Activated naive CD4-positive, alpha-beta T cell treated with anti-CD3 and anti-CD28 coated beads, Interleukin-2, amount 50 U/mL, for 24 hours (primary cell): ENCODE results near the gene BACH2.
"Not testable (repeated sequence)": the region's sequence is repeated elsewhere in the genome, so short reads cannot be mapped to it uniquely, and the experiment has no call there.

Source experiments
- H3K27ac Mint-ChIP-seq: one replicate; pipeline ENCODE4 v1.8.0; 2021; ENCODE audit warnings: mild to moderate bottlenecking, mixed read lengths
- H3K27me3 Mint-ChIP-seq: one replicate; pipeline ENCODE4 v1.8.0; 2021; ENCODE audit warnings: mixed read lengths
- H3K36me3 Mint-ChIP-seq: one replicate; pipeline ENCODE4 v1.8.0; 2021; ENCODE audit warnings: mixed read lengths
- H3K4me1 Mint-ChIP-seq: one replicate; pipeline ENCODE4 v1.8.0; 2021; ENCODE audit warnings: mixed read lengths
- H3K4me3 Mint-ChIP-seq: one replicate; pipeline ENCODE4 v1.8.0; 2021; ENCODE audit warnings: mild to moderate bottlenecking, mixed read lengths
- H3K9me3 Mint-ChIP-seq: one replicate; pipeline ENCODE4 v1.8.0; 2021; ENCODE audit warnings: mixed read lengths

The BACH2 gene

DNA sequence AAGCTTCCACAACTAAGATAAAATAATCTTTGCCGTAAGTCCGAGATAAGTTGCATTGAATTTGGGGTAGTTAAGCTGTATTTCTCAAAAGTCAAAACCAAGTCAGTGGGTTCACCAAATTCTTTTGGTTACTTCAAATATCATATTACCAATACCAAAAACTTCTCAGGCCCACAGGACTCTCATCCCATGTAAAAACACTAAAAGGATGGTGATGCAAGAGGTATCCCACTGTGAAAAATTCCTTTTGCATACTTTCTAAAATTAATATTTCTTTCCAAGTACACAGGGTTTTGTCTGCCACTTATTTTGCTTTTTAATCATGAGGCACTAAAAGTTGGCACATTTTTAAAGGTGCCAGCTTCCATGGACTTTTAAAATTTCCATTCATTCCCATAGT, 251.1 kb downstream of the BACH2 start:
- Mint-ChIP-seq H3K4me1 (peaks cover 39% of the 10 kb centered on the region), H3K4me3 (no peak overlapping the region), H3K9me3 (no peaks in the 10 kb centered on the region), H3K27ac (no peak overlapping the region), H3K27me3 (no peaks in the 10 kb centered on the region), H3K36me3 (peaks cover 24% of the 10 kb centered on the region)

DNA sequence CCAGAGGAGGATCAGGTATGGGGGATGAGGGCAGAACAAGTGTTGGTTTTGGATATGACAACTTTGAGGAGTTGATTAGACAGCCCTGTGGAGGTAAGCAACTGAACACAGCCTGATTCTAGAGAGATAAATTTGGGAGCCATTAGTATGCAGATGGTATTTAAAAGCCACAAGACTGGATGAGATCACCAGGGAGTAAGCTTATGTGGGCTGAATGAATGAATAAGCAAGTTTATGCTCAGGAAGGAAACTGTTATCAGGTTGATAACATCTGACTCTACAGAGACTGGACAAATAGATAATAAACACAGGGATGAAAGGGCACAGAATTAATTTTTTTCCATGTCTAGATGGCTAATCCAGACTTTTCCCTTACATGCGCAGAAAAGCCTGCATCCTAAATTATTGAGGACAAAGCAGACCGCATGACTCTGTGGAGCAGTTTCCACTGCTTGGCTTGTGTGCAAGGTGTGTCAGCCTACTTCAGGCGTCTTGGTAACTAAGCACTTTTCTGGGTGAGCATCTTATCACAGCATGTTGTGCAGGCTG, 251.7 kb downstream of the BACH2 start:
- no peak overlapping the region for H3K27ac Mint-ChIP-seq
- no peaks in the 10 kb centered on the region for H3K27me3 Mint-ChIP-seq
- peaks cover 27% of the 10 kb centered on the region for H3K36me3 Mint-ChIP-seq
- no peak overlapping the region for H3K4me3 Mint-ChIP-seq
- H3K9me3 Mint-ChIP-seq, result no peaks in the 10 kb centered on the region
- H3K4me1 Mint-ChIP-seq, result peaks cover 38% of the 10 kb centered on the region

DNA sequence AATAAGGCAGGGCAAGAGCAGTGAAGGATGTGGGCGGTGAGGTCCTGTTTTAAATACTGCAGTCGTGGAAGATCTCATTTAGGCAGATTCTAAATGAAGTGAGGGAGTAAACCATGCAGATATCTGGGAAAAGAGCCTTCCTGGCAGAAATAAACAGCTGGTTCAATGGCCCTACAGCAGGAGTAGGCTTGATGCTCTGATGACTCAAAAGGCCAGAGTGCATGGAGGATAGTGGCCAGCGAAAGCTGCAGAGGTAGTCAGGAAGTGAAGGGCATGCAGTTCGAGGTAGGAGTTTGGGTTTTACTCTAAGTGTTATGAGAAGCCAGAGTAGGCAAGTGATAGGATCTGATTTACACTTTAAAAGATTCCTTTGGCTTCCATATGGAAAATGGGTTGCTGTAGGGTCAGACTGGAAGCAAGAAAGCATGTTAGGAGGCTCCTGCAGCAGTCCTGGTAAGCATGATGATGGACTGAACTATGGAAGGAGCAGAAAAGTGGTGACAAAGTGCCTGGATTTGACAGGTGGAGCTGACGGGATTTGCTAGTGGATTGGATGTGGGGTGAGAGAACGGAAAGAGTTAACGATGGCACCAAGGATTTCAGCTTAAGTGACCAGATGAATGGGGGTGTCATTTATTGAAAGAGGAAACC, 252.3 kb downstream of the BACH2 start:
- Mint-ChIP-seq H3K4me1 (peaks cover 33% of the 10 kb centered on the region), H3K4me3 (no peak overlapping the region), H3K27me3 (no peaks in the 10 kb centered on the region), H3K36me3 (peaks cover 29% of the 10 kb centered on the region), H3K9me3 (no peaks in the 10 kb centered on the region), H3K27ac (no peak overlapping the region)

DNA sequence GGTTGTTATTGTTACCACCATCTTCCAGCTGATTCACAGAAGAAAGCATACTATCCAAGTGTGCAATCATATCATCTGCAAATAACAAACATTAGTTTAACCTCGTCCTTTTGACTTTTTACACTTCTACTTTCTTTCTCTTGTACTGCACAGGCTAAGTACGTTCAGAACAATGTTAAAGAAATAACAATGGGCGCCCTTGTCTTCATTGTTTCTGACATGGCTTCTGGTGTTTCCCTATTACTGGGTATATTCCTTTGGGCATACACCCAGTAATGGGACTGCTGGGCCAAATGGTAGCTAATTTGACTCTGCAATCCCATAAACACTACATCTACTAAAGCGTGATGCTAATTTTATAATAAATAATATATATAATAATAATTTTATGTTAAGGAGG, 255.7 kb downstream of the BACH2 start:
- Mint-ChIP-seq H3K9me3 (no peaks in the 10 kb centered on the region), H3K36me3 (peaks cover 33% of the 10 kb centered on the region), H3K27me3 (no peaks in the 10 kb centered on the region), H3K27ac (peak overlapping the region; percentile 76), H3K4me1 (peaks cover 44% of the 10 kb centered on the region), H3K4me3 (no peak overlapping the region)

DNA sequence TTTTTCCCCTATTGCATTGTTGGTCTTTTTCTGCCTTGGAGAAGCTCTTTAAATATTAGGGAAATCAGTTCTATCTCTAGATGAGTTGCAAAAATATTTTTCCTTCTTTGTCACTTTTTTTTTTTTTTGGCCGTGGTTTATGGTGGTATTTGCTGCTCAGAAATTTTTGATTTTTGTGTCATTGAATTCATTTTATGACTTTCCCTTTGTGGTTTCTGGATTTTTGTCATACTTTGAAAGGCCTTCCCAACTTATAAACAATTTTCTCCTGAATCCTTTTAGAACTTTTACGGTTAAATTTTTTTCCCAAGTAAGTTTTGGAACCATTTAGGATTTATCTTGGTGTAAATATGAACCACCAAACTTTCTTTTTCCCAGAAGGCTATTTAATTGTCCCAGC, 256.7 kb downstream of the BACH2 start:
- Mint-ChIP-seq H3K36me3 (peaks cover 34% of the 10 kb centered on the region), H3K27ac (peak overlapping the region; percentile 68), H3K27me3 (no peaks in the 10 kb centered on the region), H3K4me3 (peak overlapping the region; percentile 30), H3K4me1 (peaks cover 54% of the 10 kb centered on the region), H3K9me3 (no peaks in the 10 kb centered on the region)

DNA sequence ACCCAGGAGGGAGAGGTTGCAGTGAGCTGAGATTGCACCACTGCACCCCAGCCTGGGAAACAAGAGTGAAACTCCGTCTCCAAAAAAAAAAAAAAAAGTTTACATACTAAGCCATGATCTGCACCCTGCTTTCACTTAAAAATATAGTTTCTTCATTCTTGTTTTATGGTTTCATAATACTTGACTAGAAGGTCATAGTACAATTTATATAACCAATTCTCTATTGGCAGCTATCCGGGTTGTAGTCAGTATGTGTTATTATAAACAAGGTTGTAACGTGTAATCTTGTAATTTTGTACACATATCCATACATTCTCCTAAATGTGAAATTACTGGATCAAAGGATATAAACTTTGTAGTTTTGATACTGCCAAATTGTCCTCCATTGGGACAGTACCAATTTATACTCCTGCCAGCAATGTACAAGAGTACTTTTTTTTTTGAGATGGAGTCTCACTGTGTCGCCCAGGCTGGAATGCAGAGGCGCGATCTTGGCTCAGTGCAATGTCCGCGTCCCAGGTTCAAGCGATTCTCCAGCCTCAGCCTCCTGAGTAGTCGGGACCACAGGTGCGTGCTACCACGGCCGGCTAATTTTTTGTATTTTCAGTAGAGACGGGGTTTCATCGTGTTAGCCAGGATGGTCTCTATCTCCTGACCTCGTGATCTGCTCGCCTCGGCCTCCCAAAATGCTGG, 257.5 kb downstream of the BACH2 start:
- peak overlapping the region; percentile 79 for H3K27ac Mint-ChIP-seq
- no peaks in the 10 kb centered on the region for H3K27me3 Mint-ChIP-seq
- no peak overlapping the region for H3K4me3 Mint-ChIP-seq
- no peaks in the 10 kb centered on the region for H3K9me3 Mint-ChIP-seq
- H3K4me1 Mint-ChIP-seq, result peaks cover 59% of the 10 kb centered on the region
- peaks cover 36% of the 10 kb centered on the region for H3K36me3 Mint-ChIP-seq

DNA sequence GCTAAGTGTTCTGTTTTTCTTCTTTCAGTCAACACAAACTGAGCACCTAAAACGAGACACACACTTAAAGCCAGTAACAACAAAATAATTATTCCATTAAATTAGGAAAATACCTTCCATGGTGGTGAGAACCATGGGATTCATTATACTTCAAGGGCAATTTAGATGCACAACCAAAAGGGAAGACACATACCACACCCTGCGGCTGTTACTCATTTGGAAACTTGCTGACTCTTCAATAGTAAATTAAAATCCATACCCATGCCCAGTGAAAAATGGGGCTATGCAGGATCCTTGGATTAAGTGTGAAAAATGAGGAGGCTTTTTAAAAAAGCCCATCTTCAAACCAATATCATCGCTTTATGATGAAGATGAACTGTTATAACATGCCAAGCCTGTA, 259.7 kb downstream of the BACH2 start:
- Mint-ChIP-seq H3K4me3 (peak overlapping the region; percentile 13), H3K4me1 (peaks cover 67% of the 10 kb centered on the region), H3K36me3 (peaks cover 43% of the 10 kb centered on the region), H3K27ac (peak overlapping the region; percentile 52), H3K27me3 (no peaks in the 10 kb centered on the region), H3K9me3 (no peaks in the 10 kb centered on the region)

DNA sequence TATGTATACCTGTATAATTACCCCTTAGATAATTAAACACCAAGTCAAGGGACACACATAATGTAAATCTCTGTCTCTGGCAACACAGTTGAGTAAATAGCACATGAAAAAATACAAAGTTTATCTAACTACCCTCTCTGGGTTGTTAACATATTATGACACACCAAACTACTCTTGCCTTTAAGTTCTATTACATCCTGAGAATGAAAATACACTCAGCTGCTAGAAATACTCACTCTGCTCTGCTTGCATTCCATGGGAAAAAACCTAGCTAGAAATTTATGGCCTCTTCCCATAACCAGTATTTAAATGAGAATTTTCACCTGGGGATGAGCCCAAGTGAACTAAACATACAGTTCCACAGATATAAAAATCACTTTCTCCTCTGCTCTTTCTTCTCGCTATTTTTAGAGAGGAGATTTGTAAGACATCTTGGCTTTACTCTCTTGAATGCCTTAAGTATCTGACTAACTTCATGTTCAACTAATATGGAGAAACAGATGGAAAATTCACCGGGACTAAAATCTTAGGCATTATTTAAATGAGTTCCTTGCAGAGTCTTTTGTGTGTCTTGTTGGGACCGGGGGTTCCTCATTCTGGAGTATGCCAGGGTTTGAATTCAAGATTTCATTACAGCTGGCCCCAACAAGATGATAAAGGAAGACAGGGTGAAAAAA, 261.5 kb downstream of the BACH2 start:
- Mint-ChIP-seq H3K36me3 (peaks cover 42% of the 10 kb centered on the region), H3K9me3 (no peaks in the 10 kb centered on the region), H3K27ac (peak overlapping the region; percentile 85), H3K4me1 (peaks cover 65% of the 10 kb centered on the region), H3K4me3 (peak overlapping the region; percentile 51), H3K27me3 (no peaks in the 10 kb centered on the region)

DNA sequence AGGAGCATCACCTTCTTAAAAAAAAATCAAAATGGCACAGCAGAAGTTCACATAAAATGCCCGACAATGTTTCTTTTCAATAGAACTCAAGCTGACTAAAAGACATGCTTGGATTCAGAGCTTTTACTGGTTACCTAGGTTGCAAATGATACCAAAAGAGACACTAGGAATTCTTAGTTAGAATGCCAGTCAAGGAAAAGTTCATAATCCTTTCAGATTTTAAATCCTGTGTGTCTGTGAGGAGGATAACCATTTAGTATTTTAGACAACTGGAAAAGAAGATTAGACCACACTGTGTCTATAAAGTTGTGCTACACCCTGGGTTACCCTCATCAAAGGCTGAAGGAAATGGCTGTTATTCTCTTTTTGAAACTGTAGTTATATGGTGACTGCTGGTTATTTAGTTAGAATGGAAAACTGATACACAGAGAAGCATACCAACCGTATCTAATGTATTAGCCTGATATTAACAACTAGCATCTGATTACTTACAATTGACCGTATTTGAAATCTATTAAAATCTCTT, 262.8 kb downstream of the BACH2 start:
- Mint-ChIP-seq H3K4me1 (peaks cover 75% of the 10 kb centered on the region), H3K4me3 (peak overlapping the region; percentile 47), H3K36me3 (peaks cover 41% of the 10 kb centered on the region), H3K9me3 (no peaks in the 10 kb centered on the region), H3K27ac (peak overlapping the region; percentile 59), H3K27me3 (no peaks in the 10 kb centered on the region)

DNA sequence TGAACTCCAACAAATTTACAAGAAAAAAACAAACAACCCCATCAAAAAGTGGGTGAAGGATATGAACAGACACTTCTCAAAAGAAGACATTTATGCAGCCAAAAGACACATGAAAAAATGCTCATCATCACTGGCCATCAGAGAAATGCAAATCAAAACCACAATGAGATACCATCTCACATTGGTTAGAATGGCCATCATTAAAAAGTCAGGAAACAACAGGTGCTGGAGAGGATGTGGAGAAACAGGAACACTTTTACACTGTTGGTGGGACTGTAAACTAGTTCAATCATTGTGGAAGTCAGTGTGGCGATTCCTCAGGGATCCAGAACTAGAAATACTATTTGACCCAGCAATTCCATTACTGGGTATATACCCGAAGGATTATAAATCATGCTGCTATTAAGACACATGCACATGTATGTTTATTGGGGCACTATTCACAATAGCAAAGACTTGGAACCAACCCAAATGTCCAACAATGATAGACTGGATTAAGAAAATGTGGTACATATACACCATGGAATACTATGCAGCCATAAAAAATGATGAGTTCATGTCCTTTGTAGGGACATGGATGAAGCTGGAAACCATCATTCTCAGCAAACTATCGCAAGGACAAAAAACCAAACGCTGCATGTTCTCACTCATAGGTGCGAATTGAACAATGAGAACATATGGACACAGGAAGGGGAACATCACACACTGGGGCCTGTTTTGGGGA, 264.0 kb downstream of the BACH2 start:
- H3K4me1 Mint-ChIP-seq, result peaks cover 75% of the 10 kb centered on the region
- not testable (repeated sequence) for H3K9me3 Mint-ChIP-seq, H3K4me3 Mint-ChIP-seq, H3K27me3 Mint-ChIP-seq, H3K27ac Mint-ChIP-seq
- peaks cover 39% of the 10 kb centered on the region for H3K36me3 Mint-ChIP-seq

DNA sequence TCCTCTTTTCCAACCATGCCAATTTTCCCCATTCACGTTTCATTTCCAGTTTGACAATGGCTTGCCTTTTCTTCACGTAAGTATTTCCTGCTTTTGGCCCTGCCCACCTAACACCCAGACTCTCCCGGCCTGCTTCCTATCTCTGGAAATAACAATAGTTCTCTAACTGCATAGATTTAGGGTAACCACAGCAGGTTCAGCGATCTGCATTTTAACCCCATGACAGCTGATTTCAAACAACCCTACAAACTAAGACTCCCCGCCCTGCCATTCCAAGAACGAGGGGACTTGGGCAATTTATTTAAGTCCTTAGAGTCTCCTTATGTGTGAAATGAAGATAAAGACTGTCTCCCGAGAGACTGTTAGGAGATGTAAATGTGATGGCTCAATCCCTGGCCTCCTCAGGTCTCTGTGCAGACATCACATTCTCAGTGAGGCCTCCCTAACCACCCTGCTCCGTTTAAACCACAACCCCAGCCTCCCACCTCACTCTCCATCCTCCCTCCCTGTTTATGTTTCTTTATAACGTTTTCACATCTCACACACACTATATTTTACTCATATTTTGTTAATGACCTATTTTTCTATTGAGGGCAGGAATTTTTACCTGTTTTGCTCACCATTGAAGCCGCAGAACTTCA, 267.5 kb downstream of the BACH2 start:
- Mint-ChIP-seq H3K9me3 (no peaks in the 10 kb centered on the region), H3K27me3 (no peaks in the 10 kb centered on the region), H3K27ac (peak overlapping the region; percentile 93), H3K36me3 (peaks cover 31% of the 10 kb centered on the region), H3K4me3 (peak overlapping the region; percentile 68), H3K4me1 (peaks cover 79% of the 10 kb centered on the region)

DNA sequence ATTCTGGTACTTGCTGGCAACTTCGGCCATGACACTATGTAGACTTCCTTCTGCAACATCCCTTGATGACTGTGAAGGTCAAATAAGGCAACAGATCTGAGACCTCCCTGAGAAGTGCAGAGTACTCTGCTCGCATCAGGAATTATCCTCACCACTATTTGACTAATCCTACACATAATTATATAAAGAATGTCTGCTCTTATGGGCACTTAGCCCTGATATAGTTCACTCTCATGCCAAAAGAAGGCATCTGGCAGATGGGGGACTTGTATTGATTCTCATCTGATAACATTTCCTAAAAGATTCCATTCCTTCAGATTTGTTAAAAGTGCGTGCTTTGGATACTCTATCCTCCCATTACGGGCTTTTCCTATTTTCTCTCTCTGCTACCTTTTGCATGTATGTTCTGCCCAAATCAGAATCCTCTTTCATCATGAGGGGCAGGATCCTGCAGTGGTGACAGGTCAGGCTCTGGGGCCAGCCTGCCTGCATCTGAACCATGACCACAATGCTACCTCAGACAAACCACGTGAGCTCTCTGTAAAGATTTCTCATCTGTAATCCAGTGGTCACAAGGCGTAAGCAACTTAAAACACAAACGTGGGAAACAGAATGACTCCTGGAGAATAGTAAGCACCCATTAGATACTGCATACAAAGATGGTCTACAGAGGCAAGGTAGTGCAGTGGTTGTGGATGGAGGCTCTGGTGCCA, 268.4 kb downstream of the BACH2 start:
- peaks cover 82% of the 10 kb centered on the region for H3K4me1 Mint-ChIP-seq
- no peaks in the 10 kb centered on the region for H3K27me3 Mint-ChIP-seq
- peak overlapping the region; percentile 65 for H3K4me3 Mint-ChIP-seq
- no peaks in the 10 kb centered on the region for H3K9me3 Mint-ChIP-seq
- H3K27ac Mint-ChIP-seq, result peak overlapping the region; percentile 93
- H3K36me3 Mint-ChIP-seq, result peaks cover 34% of the 10 kb centered on the region

DNA sequence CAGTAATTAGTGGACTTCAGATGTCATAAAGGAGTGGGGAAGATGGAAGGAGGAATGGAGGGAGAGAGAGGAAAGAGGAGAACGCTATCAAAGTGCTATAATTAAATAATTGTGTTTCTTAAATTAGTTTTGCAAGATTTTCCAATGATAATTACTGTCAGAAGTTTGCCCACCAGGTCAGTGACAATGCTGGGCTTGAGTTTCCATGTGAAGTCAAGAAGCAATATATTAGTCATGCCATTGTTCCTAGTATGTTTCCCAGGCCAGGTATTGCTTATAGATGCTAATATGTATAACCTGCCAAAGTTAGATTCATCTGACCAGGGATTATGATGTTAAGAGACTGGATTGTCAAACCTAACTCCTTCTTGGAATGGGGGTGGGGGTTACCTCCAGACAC, 270.4 kb downstream of the BACH2 start:
- H3K36me3 Mint-ChIP-seq, result peaks cover 35% of the 10 kb centered on the region
- H3K4me1 Mint-ChIP-seq, result peaks cover 87% of the 10 kb centered on the region
- H3K27ac Mint-ChIP-seq, result peak overlapping the region; percentile 100
- H3K27me3 Mint-ChIP-seq, result no peaks in the 10 kb centered on the region
- peak overlapping the region; percentile 80 for H3K4me3 Mint-ChIP-seq
- no peaks in the 10 kb centered on the region for H3K9me3 Mint-ChIP-seq

DNA sequence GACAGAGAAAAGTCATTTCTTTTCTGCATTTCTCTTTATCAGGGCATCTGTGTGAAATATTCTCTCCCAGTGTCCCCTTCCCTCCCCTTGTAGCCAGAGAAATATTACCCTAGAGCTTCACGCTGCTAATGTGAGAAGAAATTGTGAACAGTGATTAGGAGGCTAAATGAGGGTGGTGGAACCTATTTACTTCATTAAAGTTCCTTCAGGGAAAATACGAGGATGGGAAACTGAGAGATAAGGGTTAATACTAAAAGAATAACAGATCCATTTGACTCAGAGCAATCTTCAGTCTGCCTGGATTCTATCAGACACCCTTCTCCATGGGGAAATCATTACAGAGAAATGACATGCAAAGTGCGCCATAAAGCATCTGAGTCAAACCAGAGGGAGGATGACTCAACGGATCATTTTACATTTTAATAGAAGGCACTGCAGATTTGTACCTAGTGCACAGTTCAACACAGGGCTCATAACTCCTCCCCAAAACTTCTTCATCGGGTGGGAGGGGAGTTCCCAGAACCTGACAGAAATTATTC, 271.1 kb downstream of the BACH2 start:
- Mint-ChIP-seq H3K4me3 (peak overlapping the region; percentile 80), H3K27ac (peak overlapping the region; percentile 100), H3K27me3 (no peaks in the 10 kb centered on the region), H3K4me1 (peaks cover 92% of the 10 kb centered on the region), H3K36me3 (peaks cover 37% of the 10 kb centered on the region), H3K9me3 (no peaks in the 10 kb centered on the region)
